ENCODE data around the gene GALNT1. TPM values are rescaled to one million over a fixed set of nuclear protein-coding genes. Genes with fewer than 3 reads are reported as not detected.

Gene GALNT1
- total and polyA plus RNA-seq, 9 of the 15 experiments (the other 6 are each of a cell fraction or from before 2014, with no cell fraction given): 14.4 to 54.1 (median 36.6) TPM

DNA sequence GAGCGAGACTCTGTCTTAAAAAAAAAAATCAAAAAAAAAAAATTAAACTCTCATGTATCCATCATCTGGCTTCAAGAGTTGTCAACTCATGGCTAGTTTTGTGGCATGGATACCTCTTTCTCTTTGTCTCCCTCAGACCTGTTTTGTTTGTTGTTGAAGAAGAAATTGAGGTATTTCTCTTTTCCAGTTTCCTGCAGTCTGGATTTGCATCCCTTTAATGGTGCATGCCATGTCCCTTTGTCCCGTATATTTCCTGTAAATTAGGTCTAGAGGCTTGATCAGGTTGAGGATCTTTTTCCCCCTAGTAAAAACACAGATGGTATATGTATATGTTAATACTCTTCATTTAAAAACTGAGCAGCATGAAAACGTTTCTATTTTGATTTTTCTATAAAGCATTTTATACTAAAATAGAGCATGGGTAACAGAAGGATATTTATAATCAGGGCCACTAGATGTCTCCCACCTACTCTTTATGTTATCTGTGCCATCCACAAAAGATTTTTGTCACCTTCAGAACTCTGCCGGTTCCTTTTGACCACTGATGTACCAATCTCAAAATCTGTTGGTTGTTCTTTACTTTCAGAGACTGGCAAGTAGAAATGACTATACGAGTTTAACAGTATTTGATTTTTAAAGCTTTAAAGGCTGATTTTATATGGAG is 80.1 kb downstream of the GALNT1 start (continued):
- no peak for TF ChIP-seq ZBTB26 (CRISPR knock-in tag; IDR thresholded peaks at IDR 0.05)
- TF ChIP-seq, protein P1, sequence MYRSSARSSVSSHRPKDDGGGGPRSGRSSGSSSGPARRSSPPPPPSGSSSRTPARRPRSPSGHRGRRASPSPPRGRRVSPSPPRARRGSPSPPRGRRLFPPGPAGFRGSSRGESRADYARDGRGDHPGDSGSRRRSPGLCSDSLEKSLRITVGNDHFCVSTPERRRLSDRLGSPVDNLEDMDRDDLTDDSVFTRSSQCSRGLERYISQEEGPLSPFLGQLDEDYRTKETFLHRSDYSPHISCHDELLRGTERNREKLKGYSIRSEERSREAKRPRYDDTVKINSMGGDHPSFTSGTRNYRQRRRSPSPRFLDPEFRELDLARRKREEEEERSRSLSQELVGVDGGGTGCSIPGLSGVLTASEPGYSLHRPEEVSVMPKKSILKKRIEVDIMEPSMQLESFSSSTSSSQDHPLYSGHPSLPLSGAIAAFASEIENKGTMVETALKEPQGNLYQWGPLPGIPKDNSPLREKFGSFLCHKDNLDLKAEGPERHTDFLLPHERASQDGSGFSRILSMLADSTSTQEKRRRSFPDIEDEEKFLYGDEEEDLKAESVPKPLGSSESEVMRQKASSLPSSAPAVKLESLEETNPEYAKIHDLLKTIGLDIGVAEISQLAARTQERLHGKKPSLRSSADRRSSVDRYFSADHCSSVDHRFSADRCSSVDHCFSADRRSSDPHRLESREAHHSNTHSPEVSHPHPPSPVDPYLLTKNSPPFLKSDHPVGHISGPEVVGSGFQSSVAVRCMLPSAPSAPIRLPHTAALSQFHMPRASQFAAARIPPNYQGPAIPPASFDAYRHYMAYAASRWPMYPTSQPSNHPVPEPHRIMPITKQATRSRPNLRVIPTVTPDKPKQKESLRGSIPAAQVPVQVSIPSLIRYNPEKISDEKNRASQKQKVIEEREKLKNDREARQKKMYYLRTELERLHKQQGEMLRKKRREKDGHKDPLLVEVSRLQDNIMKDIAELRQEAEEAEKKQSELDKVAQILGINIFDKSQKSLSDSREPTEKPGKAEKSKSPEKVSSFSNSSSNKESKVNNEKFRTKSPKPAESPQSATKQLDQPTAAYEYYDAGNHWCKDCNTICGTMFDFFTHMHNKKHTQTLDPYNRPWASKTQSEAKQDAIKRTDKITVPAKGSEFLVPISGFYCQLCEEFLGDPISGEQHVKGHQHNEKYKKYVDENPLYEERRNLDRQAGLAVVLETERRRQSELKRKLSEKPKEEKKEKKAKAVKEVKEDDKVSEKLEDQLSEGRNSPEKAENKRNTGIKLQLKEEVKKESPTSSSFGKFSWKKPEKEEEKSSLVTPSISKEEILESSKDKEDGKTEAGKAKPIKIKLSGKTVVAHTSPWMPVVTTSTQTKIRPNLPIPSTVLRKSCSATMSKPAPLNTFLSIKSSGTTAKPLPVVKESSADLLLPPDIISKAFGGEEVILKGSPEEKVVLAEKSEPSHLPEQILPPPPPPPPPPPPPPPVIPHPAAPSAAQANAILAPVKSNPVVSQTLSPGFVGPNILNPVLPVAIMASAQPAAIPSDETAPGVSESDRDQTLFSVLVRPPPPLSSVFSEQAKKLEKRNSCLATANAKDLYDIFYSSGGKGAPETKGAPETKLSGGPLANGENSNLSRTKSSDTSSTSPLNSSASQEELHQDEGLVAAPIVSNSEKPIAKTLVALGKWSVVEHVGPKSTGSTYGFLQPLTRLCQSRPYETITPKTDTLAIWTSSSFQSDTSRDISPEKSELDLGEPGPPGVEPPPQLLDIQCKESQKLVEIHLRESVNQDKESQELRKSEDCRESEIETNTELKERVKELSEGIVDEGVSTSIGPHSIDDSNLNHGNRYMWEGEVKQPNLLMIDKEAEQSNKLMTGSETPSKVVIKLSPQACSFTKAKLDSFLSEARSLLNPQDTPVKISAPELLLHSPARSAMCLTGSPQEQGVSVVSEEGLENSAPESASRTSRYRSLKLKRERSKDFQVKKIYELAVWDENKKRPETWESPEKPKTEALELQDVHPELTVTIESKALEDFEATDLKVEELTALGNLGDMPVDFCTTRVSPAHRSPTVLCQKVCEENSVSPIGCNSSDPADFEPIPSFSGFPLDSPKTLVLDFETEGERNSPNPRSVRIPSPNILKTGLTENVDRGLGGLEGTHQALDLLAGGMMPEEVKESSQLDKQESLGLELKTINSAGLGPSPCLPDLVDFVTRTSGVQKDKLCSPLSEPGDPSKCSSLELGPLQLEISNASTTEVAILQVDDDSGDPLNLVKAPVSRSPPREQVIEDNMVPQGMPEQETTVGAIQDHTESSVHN (IDR thresholded peaks at IDR 0.05; ENCODE audit: borderline replicate concordance in 1 of 2, low read depth in 1 of 2): no peak
- no peak for TF ChIP-seq UBTF (IDR thresholded peaks at IDR 0.05; ENCODE audit: borderline replicate concordance in 1 of 2, low read depth in 2 of 2, low read length in 2 of 2)
- TF ChIP-seq PHB2 (IDR thresholded peaks at IDR 0.05; ENCODE audit: low read depth): no peak
- no peak for TF ChIP-seq TRIM24 (IDR thresholded peaks at IDR 0.05)
- TF ChIP-seq, protein P2, sequence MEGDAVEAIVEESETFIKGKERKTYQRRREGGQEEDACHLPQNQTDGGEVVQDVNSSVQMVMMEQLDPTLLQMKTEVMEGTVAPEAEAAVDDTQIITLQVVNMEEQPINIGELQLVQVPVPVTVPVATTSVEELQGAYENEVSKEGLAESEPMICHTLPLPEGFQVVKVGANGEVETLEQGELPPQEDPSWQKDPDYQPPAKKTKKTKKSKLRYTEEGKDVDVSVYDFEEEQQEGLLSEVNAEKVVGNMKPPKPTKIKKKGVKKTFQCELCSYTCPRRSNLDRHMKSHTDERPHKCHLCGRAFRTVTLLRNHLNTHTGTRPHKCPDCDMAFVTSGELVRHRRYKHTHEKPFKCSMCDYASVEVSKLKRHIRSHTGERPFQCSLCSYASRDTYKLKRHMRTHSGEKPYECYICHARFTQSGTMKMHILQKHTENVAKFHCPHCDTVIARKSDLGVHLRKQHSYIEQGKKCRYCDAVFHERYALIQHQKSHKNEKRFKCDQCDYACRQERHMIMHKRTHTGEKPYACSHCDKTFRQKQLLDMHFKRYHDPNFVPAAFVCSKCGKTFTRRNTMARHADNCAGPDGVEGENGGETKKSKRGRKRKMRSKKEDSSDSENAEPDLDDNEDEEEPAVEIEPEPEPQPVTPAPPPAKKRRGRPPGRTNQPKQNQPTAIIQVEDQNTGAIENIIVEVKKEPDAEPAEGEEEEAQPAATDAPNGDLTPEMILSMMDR (IDR thresholded peaks at IDR 0.05 in 2 of 3, conservative IDR thresholded peaks at IDR 0.05 in 1 of 3; ENCODE audit: insufficient read depth in 2 of 3, low read depth in 1 of 3, low read length in 3 of 3): peak; percentile 10 to 53 (median 16); a peak in 3 of 6 replicates
- no peak for TF ChIP-seq ZNF436 (CRISPR knock-in tag; IDR thresholded peaks at IDR 0.05)
- no peak for TF ChIP-seq ZNF41 (CRISPR knock-in tag; conservative IDR thresholded peaks at IDR 0.05)
- peak in 1 of 2 experiments; percentile 52; a peak in 2 of 4 replicates for TF ChIP-seq RAD21 (CRISPR knock-in tag; conservative IDR thresholded peaks at IDR 0.05 in 1 of 2, IDR thresholded peaks at IDR 0.05 in 1 of 2)
- no peak for TF ChIP-seq ZNF586 (CRISPR knock-in tag; conservative IDR thresholded peaks at IDR 0.05)
- TF ChIP-seq TRIM28 (IDR thresholded peaks at IDR 0.05): no peak
- TF ChIP-seq JUNB (CRISPR knock-in tag; conservative IDR thresholded peaks at IDR 0.05): no peak
- no peak for TF ChIP-seq BHLHE40 (IDR thresholded peaks at IDR 0.05; ENCODE audit: low read length)
- TF ChIP-seq RFX5 (IDR thresholded peaks at IDR 0.05; ENCODE audit: low read depth, low read length): no peak

Data from K562 (cell line).